GM12878 (cell line): ENCODE measurements around the gene PDE1C. TPM values are rescaled to one million over a fixed set of nuclear protein-coding genes. Genes with fewer than 3 reads are reported as not detected.

ENCODE experiments used
- ATAC-seq: fragments of 200-7000 bp; cut with Tn5 transposase; 3 replicates; pipeline ENCODE4 v1.9.1; 2020; ENCODE audit warnings: mild to moderate bottlenecking, moderate library complexity
- BruUV-seq: library from RNA; stranded (reverse); fragments of 400-500 nt; replicated peaks from 2 replicates; lab custom pipeline; 2021; lab: Mats Ljungman, UMichigan
- CTCF ChIA-PET: fragments of 300-600 bp; sonication (Branson Sonifier 250); formaldehyde crosslinking; extraction: SDS; loops from one replicate; lab custom pipeline; 2021; ENCODE audit warnings: inconsistent platforms; lab: Yijun Ruan, JAX
- POLR2A ChIA-PET: fragments of 350-600 bp; formaldehyde crosslinking; extraction: SDS; loops from one replicate; lab custom pipeline; 2021; ENCODE audit warnings: inconsistent platforms; lab: Charles Lee
- RAD21 ChIA-PET: fragments of 300-600 bp; sonication (Branson Sonifier 250); formaldehyde crosslinking; loops from one replicate; lab custom pipeline; 2023; ENCODE audit warnings: antibody characterized with exemption; ENCODE audit not compliant: unreplicated experiment; lab: Charles Lee
- SMC1A ChIA-PET: fragments of 300-600 bp; sonication (Branson Sonifier 250); formaldehyde crosslinking; loops from one replicate; lab custom pipeline; 2023; ENCODE audit not compliant: unreplicated experiment, uncharacterized antibody; lab: Charles Lee
- DNase-seq: peaks from one replicate; pipeline ENCODE4 v3.0.0-alpha.2; 2011; ENCODE audit warnings: low read depth, low spot score
- FAIRE-seq: peaks from 3 replicates; lab custom pipeline; 2011; peaks lifted over from hg19 to GRCh38; lab: Jason Lieb, UNC
- H2AFZ ChIP-seq: 2 replicates; pipeline ENCODE4 v1.6.0; 2011; ENCODE audit warnings: low read depth, low read length, control low read depth; ENCODE audit not compliant: control insufficient read depth
- H3K27ac ChIP-seq: 2 replicates; pipeline ENCODE4 v1.5.1; 2011; ENCODE audit warnings: control low read depth; ENCODE audit not compliant: control insufficient read depth, insufficient read depth
- H3K27me3 ChIP-seq, 2 experiments: replicated peaks in 1 of 2; 2 replicates each; pipeline versions ENCODE4 v1.6.0 to v1.6.1; 2011; ENCODE audit warnings: low read length in 1 of 2; ENCODE audit not compliant: control insufficient read depth in 2 of 2, insufficient read depth in 2 of 2
- H3K36me3 ChIP-seq, 2 experiments: 2 replicates each; pipeline ENCODE4 v1.5.1; 2011; ENCODE audit warnings: low read length in 1 of 2; ENCODE audit not compliant: control insufficient read depth in 2 of 2, insufficient read depth in 2 of 2
- H3K4me1 ChIP-seq: 2 replicates; pipeline ENCODE4 v1.6.1; 2011; ENCODE audit warnings: mild to moderate bottlenecking, low read length, moderate library complexity, mixed read lengths; ENCODE audit not compliant: control insufficient read depth, insufficient read depth
- H3K4me2 ChIP-seq: 2 replicates; pipeline ENCODE4 v1.6.0; 2011; ENCODE audit warnings: control low read depth; ENCODE audit not compliant: control insufficient read depth, insufficient read depth
- H3K4me3 ChIP-seq: fragments of 200-600 bp; sonication (generic); 2 replicates; pipeline ENCODE4 v1.5.1; 2016
- H3K79me2 ChIP-seq: 2 replicates; pipeline ENCODE4 v1.6.0; 2011; ENCODE audit warnings: low read length; ENCODE audit not compliant: control insufficient read depth, insufficient read depth
- H3K9ac ChIP-seq: 2 replicates; pipeline ENCODE4 v1.8.0; 2011; ENCODE audit warnings: low read length, control low read depth, mixed read lengths; ENCODE audit not compliant: control insufficient read depth, insufficient read depth
- H3K9me3 ChIP-seq: replicated peaks from 3 replicates; pipeline ENCODE4 v1.5.1; 2011; ENCODE audit warnings: mild to moderate bottlenecking, low read length; ENCODE audit not compliant: control insufficient read depth, insufficient read depth
- H4K20me1 ChIP-seq: 2 replicates; pipeline ENCODE4 v1.6.0; 2011; ENCODE audit not compliant: control insufficient read depth, insufficient read depth
- ESRRA ChIP-seq: IDR thresholded peaks from 2 replicates; pipeline ENCODE4 v1.6.1; 2012; ENCODE audit warnings: mild to moderate bottlenecking, low read length, improper control_type of control experiment
- HDAC6 ChIP-seq: fragments of 200-600 bp; sonication (generic); IDR thresholded peaks from one replicate; pipeline ENCODE4 v1.8.0; 2017; ENCODE audit warnings: antibody characterized with exemption; ENCODE audit not compliant: unreplicated experiment
- IKZF2 ChIP-seq, 2 experiments: fragments of 450-650 bp; IDR thresholded peaks; 2 replicates each; pipeline ENCODE4 v1.6.1; 2017; ENCODE audit warnings: mild to moderate bottlenecking in 2 of 2, moderate library complexity in 2 of 2
- JUNB ChIP-seq: IDR thresholded peaks from 2 replicates; pipeline ENCODE4 v1.6.1; 2016; ENCODE audit warnings: antibody characterized with exemption, mild to moderate bottlenecking
- SIN3A ChIP-seq: IDR thresholded peaks from 2 replicates; pipeline ENCODE4 v1.6.1; 2012; ENCODE audit warnings: low read depth, low read length, improper control_type of control experiment
- TCF7 ChIP-seq: IDR thresholded peaks from 2 replicates; pipeline ENCODE4 v1.6.1; 2014; ENCODE audit warnings: antibody characterized with exemption, borderline replicate concordance
- ZNF207 ChIP-seq: fragments of 450-650 bp; IDR thresholded peaks from 2 replicates; pipeline ENCODE4 v1.6.1; 2014; ENCODE audit warnings: antibody characterized with exemption, mild to moderate bottlenecking, borderline replicate concordance
- ZNF24 ChIP-seq: fragments of 450-650 bp; IDR thresholded peaks from 2 replicates; pipeline ENCODE4 v1.6.1; 2017; ENCODE audit warnings: antibody characterized with exemption, mild to moderate bottlenecking
- WGBS: methylation state at CpG from one replicate; pipeline ENCODE4 v1.1.6; 2016; ENCODE audit warnings: low lambda C conversion rate; ENCODE audit not compliant: insufficient replicate concordance, insufficient coverage; ENCODE audit errors: missing lambda C conversion rate; 5-methylcytosine and 5-hydroxymethylcytosine counted together
- in situ Hi-C: fragments of 300-500 bp; cut with MboI; formaldehyde crosslinking; loops from 9 replicates; pipeline ENCODE4 v1.14.3; 2018; ENCODE audit warnings: mixed read lengths
- intact Hi-C: fragments of 100-400 bp; cut with micrococcal nuclease; formaldehyde crosslinking; loops from one replicate; pipeline ENCODE4 v1.14.2; 2022; ENCODE audit not compliant: unreplicated experiment
- polyA plus RNA-seq, 11 experiments: library from polyadenylated mRNA; depleted of rRNA in 4 of 11; unstranded in 6 of 11; stranded (reverse) in 5 of 11; fragments of >200 nt; fragmentation: Nextera tagmentation in 4 of 11; fragmentation: Illumina TruSeq in 1 of 11; extraction: Ambion mirVana in 4 of 11; extraction: Trizol in 1 of 11; gene quantifications; 1 replicate in 1 of 11; 2 replicates in 10 of 11; pipeline versions ENCODE4 v1.2.1 to v1.2.3, GENCODE V29; 2011 to 2016; ENCODE audit warnings: inconsistent platforms in 2 of 11, missing spikeins in 2 of 11, low read depth in 1 of 11
- total RNA-seq, 4 experiments: library from RNA; depleted of rRNA in 3 of 4; stranded (reverse); fragments of >200 nt in 3 of 4; fragmentation: Illumina TruSeq in 1 of 4; extraction: Trizol in 1 of 4; gene quantifications; 2 replicates each; pipeline versions ENCODE4 v1.2.1 to v1.2.3, GENCODE V29; 2013 to 2021
- TF ChIP-seq, protein P1 (sequence below): fragments of 450-650 bp; IDR thresholded peaks from 2 replicates; pipeline ENCODE4 v1.6.1; 2017; ENCODE audit warnings: low read depth, mild to moderate bottlenecking, moderate library complexity
- TF ChIP-seq, protein P2 (sequence below): fragments of 450-650 bp; formaldehyde crosslinking; IDR thresholded peaks from 2 replicates; pipeline ENCODE4 v1.5.0; 2022; ENCODE audit warnings: mild to moderate bottlenecking, missing genetic modification characterization

The PDE1C gene
- total and polyA plus RNA-seq, 10 of the 15 experiments (the other 5 are each of a cell fraction or from before 2014, with no cell fraction given), result 0.29 to 2.3 (median 0.70) TPM

DNA sequence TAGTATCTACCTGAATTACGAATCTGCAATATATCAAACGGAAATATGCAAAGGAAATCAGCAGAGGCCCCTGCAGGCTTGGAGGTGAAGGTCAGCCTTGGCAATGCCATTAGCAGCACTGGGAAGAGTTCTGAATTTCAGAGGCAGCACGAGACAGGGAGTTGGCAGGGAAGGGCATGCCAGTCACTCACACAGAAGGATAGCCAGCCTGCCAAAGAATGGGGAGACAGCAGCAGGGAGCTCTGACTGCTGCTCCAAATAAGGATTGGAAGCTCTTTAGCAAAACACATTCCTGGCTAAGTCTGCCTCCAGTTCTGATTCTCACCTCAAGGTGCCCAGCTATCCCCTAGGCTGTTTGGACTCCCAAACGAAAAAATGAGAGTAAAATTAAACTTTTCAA is 188.0 kb downstream of the PDE1C start:
- SMC1A ChIA-PET, result interaction anchor here (0.7 to 3.6 kb wide), 4 partner anchors 8 to 1286 kb away, joined by 3 to 23 read pairs (median 8); no protein-coding TSS in a partner anchor
- RAD21 ChIA-PET, result no interaction called here
- CTCF ChIA-PET, result interaction anchor here (1.3 kb wide), 1 partner anchor 11 kb away, joined by 4 read pairs; no protein-coding TSS in a partner anchor
- POLR2A ChIA-PET, result no interaction called here
- DNase-seq, result no peak
- no peak overlapping the region for H2AFZ ChIP-seq
- intact Hi-C loops, result loop anchor here (5.0 kb wide), 1 partner anchor 85 kb away; no protein-coding TSS in a partner anchor
- TF ChIP-seq ZNF207 (no peak), ZNF24 (no peak), ESRRA (no peak)
- in situ Hi-C loops, result no loop called here
- 1% methylated on average over 4 of the region's 4 CpGs for WGBS
- no peaks in the 10 kb centered on the region for H4K20me1 ChIP-seq
- peaks cover 3% of the 10 kb centered on the region; the same call in 2 of the 3 replicates for H3K9me3 ChIP-seq
- H3K9ac ChIP-seq, result no peak overlapping the region
- no TSS peak for BruUV-seq
- H3K27ac ChIP-seq, result no peak overlapping the region
- no peak for FAIRE-seq
- ATAC-seq, result no peak
- no peak overlapping the region for H3K4me3 ChIP-seq
- no peaks in the 10 kb centered on the region for H3K36me3 ChIP-seq
- peaks cover 10% of the 10 kb centered on the region for H3K4me1 ChIP-seq
- no peaks in the 10 kb centered on the region for H3K27me3 ChIP-seq
- H3K79me2 ChIP-seq, result no peaks in the 10 kb centered on the region
- no peak overlapping the region; the same call in 1 of the 2 replicates for H3K4me2 ChIP-seq

DNA sequence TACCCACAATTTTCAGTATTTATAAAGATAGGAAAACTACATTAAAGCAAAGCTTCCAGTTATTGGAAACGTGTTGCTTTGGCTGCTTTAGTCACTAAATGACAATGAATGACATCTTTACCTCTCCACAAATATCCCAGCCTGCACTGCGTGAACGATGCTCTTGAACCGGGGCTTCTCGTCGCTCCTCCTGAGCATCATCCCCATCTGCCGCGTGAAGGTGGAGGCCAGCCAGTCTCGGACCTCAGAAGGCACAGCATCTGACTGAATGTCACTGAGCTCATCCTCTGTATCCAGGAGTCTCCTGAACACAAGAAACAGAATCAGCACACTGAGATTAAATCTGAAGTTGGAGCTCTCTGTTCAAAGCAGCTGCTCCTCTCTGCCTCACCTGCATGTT is 191.3 kb downstream of the PDE1C start:
- Histone ChIP-seq H4K20me1 (no peaks in the 10 kb centered on the region), H2AFZ (no peak overlapping the region), H3K9me3 (no peaks in the 10 kb centered on the region; the same call in 1 of the 3 replicates), H3K27ac (no peak overlapping the region), H3K4me1 (peaks cover 12% of the 10 kb centered on the region), H3K9ac (no peak overlapping the region), H3K79me2 (no peaks in the 10 kb centered on the region), H3K4me2 (no peak overlapping the region), H3K36me3 (no peaks in the 10 kb centered on the region), H3K27me3 (no peaks in the 10 kb centered on the region), H3K4me3 (no peak overlapping the region)
- no peak for ATAC-seq
- ChIA-PET RAD21 (interaction anchor here (1.9 kb wide), 1 partner anchor 14 kb away, joined by 7 read pairs; no protein-coding TSS in a partner anchor), POLR2A (no interaction called here), CTCF (interaction anchor here (0.7 to 2.4 kb wide), 3 partner anchors 11 to 96 kb away, joined by 3 to 8 read pairs (median 4); no protein-coding TSS in a partner anchor), SMC1A (interaction anchor here (1.1 to 7.9 kb wide), 4 partner anchors 11 to 72 kb away, joined by 3 to 66 read pairs (median 4); no protein-coding TSS in a partner anchor)
- WGBS, result 43% methylated on average over 9 of the region's 9 CpGs
- no peak for FAIRE-seq
- TF ChIP-seq TCF7 (no peak), SIN3A (no peak), IKZF2 (IDR thresholded peaks at IDR 0.05) (no peak), JUNB (no peak), HDAC6 (no peak)
- TF ChIP-seq, protein P1, sequence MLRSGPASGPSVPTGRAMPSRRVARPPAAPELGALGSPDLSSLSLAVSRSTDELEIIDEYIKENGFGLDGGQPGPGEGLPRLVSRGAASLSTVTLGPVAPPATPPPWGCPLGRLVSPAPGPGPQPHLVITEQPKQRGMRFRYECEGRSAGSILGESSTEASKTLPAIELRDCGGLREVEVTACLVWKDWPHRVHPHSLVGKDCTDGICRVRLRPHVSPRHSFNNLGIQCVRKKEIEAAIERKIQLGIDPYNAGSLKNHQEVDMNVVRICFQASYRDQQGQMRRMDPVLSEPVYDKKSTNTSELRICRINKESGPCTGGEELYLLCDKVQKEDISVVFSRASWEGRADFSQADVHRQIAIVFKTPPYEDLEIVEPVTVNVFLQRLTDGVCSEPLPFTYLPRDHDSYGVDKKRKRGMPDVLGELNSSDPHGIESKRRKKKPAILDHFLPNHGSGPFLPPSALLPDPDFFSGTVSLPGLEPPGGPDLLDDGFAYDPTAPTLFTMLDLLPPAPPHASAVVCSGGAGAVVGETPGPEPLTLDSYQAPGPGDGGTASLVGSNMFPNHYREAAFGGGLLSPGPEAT, result no peak
- TF ChIP-seq, protein P2, sequence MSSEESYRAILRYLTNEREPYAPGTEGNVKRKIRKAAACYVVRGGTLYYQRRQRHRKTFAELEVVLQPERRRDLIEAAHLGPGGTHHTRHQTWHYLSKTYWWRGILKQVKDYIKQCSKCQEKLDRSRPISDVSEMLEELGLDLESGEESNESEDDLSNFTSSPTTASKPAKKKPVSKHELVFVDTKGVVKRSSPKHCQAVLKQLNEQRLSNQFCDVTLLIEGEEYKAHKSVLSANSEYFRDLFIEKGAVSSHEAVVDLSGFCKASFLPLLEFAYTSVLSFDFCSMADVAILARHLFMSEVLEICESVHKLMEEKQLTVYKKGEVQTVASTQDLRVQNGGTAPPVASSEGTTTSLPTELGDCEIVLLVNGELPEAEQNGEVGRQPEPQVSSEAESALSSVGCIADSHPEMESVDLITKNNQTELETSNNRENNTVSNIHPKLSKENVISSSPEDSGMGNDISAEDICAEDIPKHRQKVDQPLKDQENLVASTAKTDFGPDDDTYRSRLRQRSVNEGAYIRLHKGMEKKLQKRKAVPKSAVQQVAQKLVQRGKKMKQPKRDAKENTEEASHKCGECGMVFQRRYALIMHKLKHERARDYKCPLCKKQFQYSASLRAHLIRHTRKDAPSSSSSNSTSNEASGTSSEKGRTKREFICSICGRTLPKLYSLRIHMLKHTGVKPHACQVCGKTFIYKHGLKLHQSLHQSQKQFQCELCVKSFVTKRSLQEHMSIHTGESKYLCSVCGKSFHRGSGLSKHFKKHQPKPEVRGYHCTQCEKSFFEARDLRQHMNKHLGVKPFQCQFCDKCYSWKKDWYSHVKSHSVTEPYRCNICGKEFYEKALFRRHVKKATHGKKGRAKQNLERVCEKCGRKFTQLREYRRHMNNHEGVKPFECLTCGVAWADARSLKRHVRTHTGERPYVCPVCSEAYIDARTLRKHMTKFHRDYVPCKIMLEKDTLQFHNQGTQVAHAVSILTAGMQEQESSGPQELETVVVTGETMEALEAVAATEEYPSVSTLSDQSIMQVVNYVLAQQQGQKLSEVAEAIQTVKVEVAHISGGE, result no peak
- BruUV-seq, result no TSS peak
- intact Hi-C loops, result no loop called here
- DNase-seq, result no peak
- in situ Hi-C loops, result no loop called here
